Measurements from ENCODE around the gene UBE2E2.

DNA sequence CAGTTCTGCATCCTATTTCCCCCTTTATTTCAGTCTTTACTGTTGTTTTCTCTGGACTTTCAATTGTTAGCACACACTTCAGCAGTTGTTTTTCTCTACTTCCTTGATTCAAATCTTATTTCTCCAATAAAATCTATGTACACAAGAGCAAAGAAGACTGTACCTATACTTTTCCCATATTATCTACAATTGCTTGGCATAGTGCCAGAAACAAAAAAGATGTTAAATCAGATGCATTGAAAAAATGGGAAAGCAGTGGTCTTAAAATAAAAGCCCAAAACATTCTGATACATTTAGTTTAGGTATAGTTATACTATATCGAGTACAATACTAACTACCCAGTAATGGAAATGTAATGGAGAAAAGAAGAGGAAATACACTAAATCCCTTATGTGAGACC is 265.1 kb downstream of the UBE2E2 start:
- TF ChIP-seq, protein P1, sequence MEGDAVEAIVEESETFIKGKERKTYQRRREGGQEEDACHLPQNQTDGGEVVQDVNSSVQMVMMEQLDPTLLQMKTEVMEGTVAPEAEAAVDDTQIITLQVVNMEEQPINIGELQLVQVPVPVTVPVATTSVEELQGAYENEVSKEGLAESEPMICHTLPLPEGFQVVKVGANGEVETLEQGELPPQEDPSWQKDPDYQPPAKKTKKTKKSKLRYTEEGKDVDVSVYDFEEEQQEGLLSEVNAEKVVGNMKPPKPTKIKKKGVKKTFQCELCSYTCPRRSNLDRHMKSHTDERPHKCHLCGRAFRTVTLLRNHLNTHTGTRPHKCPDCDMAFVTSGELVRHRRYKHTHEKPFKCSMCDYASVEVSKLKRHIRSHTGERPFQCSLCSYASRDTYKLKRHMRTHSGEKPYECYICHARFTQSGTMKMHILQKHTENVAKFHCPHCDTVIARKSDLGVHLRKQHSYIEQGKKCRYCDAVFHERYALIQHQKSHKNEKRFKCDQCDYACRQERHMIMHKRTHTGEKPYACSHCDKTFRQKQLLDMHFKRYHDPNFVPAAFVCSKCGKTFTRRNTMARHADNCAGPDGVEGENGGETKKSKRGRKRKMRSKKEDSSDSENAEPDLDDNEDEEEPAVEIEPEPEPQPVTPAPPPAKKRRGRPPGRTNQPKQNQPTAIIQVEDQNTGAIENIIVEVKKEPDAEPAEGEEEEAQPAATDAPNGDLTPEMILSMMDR (conservative IDR thresholded peaks at IDR 0.05 in 1 of 2, IDR thresholded peaks at IDR 0.05 in 1 of 2; ENCODE audit: extremely low read depth in 1 of 2, insufficient read depth in 1 of 2, low read depth in 1 of 2, low read length in 2 of 2) = no peak
- no peak for TF ChIP-seq EZH2 (IDR thresholded peaks at IDR 0.05; ENCODE audit: borderline replicate concordance, low read length)
